ENCODE data around the gene VWA3B.
"Not testable (repeated sequence)": the region's sequence is repeated elsewhere in the genome, so short reads cannot be mapped to it uniquely, and the experiment has no call there.

VWA3B gene

DNA sequence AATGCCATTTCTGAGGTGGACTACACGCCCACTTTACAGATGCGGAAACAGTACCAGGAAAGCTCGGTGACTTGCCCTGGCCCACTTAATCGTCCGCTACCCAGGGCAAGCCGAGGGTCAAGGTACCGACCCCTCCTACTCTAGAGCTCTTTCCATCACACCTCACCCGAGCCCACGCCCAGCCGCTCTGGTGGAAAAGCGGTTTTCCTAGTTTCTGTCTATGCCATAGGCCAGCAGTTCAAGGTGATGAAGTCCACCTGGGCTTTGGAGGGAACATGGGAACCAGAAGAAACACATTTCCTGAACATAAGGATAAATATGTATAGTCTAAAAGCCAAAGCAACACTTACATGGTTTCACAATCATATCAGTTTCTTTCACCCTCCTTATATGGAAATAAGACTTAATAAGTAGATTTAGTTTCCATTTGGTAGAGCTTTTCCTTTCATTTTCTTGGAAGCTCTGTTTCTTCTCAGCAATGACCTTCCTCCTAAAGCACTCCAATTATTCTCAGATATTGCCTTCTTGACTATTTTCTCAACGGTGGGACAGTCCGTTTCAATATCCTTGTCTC, 567 bp downstream of the VWA3B start:
- no peak for DNase-seq

- peak; percentile 54 for DNase-seq
Observed at GRCh38 chr2:98088261-98088660, 1.3 kb downstream of the VWA3B start.

DNA sequence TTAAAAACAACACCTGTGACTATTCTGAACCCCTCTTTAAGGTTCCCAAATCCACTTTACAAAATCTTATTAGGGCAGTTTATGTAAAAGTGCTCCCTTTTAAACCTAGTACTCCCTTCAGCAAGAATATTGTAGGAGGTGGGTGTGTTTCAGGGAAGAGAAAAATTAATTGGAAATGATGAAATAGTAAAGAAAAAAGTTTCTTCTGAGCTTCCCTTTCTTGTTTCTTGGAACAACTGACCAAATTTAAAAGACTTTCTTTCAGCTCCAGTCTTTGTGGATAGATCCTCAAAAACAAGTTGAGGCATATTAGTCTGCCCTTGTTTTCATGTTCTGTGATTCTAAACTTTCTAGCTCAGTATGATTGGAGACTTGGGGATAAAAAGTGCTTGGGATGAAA, 3.0 kb downstream of the VWA3B start:
- peak; percentile 46 for DNase-seq

DNA sequence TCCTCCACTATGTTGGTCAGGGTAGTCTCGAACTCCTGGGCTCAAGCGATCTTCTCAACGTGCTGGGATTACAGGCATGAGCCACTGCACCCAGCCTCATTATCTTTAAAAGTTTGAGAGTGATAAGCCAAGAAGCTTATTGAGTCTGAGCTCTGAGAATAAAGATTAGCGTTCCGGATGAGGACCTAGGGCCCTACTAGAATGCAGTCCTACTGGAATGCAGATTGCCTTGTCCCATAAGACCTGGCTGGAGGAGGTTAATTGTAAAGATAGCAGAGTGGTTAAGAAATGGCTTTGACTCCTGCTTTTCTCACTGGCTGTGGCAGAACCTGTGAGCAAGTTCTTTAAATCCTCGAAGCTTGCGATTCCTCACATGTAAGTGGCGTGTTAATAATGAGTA, 4.0 kb downstream of the VWA3B start:
- DNase-seq: no peak

DNA sequence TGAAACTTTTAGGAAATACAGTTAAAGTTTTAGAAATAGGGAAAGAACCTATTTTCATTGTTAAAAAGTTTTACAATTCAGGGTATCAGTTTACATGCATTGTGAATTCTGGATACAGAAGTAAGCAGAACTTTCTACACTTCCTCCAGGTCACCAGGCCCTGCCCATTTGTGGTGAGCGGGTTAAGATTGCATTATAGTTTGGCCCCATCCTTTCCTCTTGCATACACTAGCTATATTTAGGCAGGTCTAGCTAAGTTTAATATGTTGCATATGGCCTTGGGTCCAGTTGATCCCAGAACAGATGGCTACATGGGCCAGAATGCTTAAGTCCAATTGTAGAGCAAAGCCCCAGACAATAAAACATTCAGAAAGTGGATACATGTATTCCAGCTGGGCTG, 4.8 kb downstream of the VWA3B start:
- DNase-seq: peak; percentile 89

GRCh38 chr2:98093146-98093545, 6.2 kb downstream of the VWA3B start:
- DNase-seq: no peak

DNA sequence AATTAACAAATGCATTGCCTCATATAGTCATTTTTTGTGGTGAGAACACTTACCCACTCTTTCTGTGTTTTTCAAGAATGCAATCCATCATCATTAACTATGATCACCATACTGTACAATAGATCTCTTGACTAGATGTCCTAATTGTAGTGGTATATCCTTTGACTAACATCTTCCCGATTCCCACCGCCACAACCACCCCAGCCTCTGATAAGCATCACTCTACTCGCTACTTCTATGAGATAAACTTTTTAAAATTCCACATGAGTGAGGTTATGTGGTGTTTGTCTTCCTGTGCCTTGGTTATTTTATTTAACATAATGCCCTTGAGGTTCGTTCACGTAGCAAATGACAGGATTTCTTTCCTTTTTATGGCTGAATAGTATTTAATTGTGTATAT, 6.6 kb downstream of the VWA3B start:
- no peak for DNase-seq

GRCh38 chr2:98099939-98100743, 13.2 kb downstream of the VWA3B start:
- no peak for DNase-seq

- not testable (repeated sequence) for DNase-seq
Observed at GRCh38 chr2:98102315-98102714, 15.3 kb downstream of the VWA3B start.

DNA sequence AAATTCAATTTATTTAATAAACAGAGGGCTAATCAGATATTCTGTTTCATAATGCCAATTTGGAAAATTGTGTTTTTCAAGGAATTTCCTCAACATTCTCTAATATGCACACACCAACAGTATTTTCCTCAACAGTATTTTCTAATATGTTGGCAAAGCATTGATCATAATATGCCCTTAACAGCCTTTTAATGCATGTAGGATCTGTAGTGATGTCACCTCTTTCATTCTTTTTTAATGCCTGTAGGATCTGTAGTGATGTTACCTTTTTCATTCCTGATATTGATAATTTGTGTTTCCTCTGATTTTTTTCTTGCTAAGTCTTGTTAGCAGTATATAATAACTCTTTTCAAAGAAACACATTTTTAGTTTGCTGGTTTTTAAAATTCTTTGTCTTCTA, 15.9 kb downstream of the VWA3B start:
- DNase-seq: no peak

GRCh38 chr2:98108110-98108509, 21.1 kb downstream of the VWA3B start:
- DNase-seq: no peak

DNA sequence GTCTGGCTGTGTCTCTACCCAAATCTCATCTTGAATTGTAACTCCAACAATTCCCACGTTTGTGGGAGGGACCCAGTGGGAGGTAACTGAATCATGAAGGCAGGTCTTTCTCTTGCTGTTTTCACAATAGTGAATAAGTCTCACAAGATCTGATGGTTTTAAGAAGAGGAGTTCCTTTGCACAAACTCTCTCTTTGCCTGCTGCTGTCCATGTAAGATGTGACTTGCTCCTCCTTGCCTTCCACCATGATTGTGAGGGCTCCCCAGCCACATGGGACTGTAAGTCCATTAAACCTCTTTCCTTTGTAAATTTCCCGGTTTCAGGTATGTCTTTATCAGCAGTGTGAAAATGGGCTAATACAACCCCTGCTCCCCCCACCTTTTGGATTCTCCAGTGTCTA, 23.8 kb downstream of the VWA3B start:
- DNase-seq: no peak

- no peak for DNase-seq
Observed at GRCh38 chr2:98114643-98115330, 27.8 kb downstream of the VWA3B start.

DNA sequence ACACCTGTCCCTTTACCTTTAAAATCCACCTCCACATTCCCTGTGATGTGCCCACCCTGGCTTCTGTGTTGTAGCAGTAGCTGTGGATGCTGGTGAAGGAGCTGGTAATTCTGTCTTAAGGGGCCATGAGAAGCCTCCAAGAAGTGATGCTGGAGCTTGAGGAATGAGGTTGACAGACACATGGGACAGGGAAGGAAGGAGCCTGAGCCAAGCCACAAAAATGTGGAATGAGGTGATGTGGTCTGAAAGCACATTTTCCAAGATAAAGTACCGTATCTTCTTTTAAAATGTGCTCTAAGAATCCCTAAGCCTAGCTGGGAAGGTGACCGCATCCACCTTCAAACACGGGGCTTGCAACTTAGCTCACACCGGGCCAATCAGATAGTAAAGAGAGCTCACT, 31.2 kb downstream of the VWA3B start:
- DNase-seq: no peak

- DNase-seq: no peak
Observed at GRCh38 chr2:98118852-98119251, 31.9 kb downstream of the VWA3B start.

DNA sequence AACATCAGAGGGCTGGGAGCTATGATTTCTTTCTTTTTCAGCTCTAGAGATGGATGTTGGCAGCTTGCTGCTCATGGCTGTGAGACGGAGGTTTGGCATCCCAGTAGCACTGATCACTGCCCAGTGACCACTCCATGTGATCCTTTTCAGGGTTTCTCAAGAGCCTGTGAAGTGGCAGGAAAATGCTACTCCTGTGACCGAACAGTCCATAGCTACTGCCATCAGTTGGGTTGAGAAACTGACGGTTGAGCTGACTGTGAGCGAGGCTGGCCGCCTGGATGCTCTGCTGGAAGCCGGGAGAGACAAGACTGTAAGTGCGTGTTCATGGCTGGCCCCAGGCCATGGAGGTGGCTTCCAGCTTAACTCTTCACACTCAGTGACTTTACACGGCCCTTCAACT, 34.2 kb downstream of the VWA3B start:
- DNase-seq: no peak

DNA sequence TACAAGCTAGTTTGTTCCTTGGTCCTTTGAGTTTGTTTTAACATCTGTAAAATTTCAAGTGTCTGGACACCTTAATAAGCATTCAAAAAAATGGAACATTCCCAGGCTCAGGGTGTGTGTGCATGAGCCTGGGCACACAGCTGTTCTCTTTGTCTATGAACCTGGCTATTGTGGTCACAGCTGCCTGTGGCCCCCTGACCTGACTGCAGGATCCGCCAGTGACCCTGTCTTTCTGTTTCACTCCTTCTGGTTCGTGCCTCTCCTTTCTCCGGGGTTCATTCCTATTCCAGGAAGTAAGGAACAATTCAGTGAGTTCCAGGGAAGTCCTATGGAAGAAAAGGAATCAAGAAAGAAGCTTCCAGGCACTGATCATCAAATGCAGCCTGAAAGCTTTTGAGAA, 35.6 kb downstream of the VWA3B start:
- DNase-seq: no peak

DNA sequence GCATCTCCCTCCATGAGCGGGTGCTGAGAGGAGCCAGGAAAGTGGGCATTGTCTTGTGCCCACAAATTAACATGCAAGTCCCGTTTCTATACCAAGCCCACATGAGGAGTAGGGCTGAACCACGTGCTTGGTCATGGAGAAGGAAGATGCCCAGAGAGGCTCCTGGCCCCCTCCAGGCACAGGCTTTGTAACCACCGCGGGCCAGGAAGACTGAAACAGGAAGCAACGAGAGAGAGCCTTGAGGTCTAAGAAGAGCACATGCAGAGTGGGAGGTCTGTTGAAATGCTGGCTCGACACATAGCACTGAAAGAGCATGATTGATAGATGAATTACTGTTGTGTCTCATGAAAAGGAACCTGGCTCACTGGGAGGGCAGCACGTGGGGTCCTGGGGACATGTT, 36.3 kb downstream of the VWA3B start:
- peak; percentile 24 for DNase-seq

- no peak for DNase-seq
Observed at GRCh38 chr2:98126061-98126460, 39.1 kb downstream of the VWA3B start.

- DNase-seq: no peak
Observed at GRCh38 chr2:98127229-98127989, 40.4 kb downstream of the VWA3B start.

DNA sequence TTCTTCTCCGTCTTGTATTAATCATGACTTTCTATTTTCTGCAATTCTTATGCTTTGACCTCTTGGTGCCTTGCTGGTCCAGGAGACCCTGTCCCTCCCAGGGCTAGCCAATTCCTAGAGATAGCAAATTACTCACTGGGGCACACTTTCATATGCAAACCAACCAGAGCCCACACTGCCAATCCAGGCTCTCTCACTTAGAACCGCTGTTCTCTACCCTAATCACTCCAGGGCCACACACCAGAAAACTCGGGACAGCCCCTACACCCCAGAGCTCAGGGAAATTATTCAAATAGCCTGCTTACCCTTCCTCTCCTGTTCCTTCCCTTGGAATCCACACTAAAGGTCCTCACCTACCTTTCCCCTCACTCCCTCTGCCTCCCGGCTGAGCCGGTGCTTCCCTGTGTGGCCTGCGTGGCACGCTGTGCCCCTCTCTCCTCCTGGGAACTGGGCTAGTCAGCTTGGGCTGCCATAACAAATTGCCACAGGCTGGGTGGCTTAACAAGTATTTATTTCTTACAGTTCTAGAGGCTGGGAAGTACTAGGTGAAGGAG, 41.7 kb downstream of the VWA3B start:
- no peak for DNase-seq

DNA sequence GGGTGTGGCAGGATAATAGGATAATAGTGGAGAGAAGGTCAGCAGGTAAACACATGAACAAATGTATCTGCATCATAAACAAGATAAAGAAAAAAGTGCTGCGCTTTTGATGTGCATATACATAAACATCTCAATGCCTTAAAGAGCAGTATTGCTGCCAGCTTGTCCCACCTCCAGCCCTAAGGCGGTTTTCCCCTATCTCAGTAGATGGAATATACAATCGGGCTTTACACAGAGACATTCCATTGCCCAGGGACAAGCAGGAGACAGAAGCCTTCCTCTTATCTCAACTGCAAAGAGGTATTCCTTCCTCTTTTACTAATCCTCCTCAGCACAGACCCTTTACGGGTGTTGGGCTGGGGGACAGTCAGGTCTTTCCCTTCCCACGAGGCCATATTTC, 43.1 kb downstream of the VWA3B start:
- not testable (repeated sequence) for DNase-seq
